Fibroblast of skin of right quadriceps (primary cell): Measurements from ENCODE around the gene EGFR.

ENCODE experiments used
- DNase-seq: peaks from one replicate; pipeline ENCODE4 v3.0.0-alpha.2; 2013

Gene EGFR

DNA sequence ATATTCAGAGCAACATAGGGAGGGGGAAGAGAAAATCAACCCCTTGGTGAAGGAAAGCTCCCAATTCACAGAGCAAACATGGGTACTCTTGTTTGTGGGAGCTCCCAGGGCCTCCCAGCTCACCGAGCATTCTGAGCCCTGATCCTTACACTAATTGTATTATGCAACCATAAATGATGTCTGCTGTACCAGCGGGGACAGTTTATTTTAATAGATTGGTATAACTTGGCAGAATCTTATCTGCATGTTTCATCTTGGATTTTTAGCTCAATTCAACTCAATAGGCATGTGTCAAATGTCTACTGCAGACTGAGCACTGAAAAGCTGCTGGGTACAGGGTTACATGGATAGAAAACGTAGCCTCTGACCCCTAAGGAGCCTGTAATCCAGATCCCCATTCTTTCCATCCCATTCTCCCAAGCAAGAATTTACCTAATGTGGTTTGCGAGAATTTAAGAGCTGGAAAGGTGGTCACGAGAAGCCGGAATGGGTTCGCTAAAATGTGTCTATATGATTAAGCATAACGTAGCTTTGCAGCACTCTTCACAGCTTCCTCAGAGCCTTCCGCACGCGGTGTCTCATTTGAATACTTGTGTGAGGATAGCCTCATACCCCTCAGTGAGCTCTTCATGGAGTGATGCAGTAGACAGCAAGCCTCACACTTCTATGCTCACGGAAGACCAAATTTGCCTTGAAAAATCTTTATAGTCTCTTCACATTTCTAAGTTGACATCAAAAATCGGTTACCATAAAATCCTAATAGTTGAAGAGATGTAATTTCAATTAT lies 18.3 kb downstream of the EGFR start:
- DNase-seq, result no peak

DNA sequence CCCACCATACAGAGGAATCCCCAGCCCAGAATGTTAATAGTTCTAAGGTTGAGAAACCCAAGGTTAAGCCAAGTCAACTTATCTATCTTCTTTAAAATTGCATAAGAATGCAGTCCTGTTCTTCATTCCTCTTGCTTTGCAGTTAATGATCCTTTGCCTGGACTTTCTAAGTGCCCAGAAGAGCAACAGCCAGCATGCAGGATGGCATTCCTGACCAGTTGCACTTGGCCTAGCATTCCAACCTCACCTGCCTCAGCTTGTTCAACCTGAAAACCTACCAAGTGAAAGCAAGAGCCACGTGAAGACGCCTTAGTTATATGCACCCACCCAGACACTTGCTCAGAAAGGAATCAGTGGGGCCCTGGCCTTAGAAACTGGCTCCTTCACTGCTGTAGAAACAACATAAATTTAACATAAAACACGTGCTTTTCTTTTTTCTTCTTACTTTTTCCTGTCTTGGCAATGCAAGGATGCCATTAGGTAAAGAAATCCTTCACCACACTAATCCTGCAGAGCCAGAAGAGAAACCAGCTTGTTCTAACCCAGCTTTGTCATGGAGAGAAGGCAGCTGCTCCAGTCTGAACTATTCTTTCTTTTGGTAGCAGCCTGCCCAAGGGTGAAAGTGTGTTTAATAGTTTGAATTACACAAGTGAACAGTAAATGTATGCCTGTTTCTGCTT lies 25.0 kb downstream of the EGFR start:
- no peak for DNase-seq

DNA sequence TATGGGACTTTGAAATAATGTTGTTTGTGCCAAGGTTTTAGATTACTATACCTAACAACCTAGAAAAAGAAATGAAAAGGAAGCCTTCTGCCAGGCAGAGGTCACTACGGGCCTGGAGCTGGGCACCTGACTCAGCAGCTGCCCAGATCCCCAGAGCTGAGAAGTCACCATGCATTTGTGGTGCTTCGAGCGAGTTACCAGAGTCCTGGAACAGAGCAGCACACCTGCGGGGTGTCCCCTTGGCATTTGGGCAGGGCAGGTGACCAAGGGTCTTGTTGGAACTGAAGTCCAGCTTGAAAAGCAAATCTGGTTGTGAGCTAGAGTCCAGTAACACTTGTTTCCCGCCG lies 25.5 kb downstream of the EGFR start:
- DNase-seq, result no peak

DNA sequence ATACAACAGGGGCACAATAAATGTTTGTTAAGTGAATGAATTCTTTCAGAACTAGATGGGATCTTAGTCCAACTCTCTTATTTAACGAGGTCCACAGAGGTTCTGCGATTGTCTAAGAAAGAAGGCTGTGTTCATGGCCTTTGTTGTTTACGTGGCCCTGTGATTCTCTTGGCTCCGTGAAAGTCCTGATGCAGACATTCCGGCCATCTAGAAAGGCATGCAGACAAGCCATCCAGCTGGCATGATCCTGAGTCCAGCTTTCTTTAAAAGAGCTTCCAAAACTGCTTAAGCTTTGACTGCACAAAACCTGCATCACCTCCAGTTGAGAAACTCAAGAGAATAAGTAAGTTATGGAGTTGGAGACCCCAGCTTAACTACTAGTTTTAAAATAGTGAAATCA lies 26.0 kb downstream of the EGFR start:
- no peak for DNase-seq

DNA sequence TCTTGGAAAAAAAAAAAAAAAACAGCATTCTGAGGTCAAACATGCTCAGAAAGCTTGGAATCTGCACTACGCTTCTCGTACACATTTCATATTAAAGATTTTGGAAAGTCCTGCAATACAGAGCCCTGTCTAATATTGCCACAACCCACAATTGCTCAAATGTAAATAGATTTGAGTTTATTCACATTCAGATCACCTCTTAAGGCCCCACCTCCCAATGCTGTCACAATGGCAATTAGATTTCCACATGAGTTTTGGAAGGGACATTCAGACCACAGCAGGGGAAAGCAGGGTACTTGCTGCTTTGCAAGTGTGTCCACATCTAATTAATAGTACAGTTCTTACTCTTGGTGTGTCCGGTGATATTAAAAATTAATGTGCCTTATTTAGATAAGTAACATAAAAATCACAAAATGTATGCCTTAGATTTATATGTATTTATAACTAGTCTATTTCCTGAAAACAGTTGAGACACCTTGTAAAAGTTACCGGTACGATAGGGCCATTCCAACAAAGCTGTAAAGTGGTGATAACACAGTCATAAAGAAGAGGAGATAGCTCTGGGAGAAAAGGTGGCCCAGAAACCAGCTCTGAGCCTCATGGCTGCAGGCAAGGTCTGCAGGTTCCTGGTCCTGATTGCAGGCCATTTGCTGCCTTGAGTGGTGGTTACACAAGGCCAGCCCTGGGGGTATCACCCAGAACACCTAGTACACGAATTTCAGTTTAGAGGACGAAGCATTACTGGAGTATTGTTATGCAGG lies 27.9 kb downstream of the EGFR start:
- no peak for DNase-seq

DNA sequence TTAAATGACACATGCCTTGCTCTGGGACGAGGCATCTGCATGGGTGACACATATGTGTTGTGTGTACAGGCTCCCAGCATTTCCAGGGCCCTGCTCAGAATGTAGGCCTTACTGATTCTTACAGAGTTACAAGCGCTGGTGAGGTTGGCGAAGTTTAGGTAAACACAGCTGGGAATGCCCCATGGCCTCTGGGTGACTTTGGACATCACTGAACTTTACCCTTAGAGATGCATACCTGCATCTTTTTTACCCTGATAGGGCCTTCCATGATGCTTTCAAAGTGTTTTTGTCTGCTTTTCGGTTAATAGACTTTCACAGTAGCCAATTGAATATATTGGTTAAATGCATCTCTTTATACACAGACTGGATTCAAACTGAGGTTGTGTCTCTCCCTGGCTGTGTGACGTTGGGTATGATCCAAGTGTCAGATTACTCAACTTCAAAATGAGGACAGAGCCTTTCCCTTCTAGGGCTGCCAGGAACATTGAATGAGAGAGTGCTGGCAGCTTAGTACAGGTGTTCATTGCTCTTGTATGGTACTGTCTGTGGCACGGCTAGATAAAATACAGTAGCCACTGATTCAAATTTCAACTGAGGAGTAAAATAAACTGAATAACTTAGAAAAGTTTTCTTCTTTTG lies 29.5 kb downstream of the EGFR start:
- DNase-seq, result no peak

DNA sequence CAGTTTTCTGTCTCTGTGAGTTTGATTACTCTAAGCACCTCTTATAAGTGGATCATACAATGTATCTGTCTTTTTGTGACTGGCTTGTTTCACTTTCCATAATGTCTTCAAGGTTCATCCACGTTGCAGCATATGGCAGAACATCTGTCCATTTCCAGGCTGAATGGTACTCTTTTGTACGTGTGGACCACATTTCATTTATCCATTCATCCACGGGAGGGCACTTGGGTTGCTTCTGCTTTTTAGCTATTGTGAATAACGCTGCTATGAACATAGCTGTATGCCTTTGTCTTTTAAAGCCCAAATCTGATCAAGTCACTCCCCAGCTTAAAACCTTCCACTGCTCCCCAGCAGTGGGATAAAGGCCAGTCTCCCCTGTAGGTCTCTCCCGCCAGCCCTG lies 31.5 kb downstream of the EGFR start:
- DNase-seq, result peak; percentile 62

DNA sequence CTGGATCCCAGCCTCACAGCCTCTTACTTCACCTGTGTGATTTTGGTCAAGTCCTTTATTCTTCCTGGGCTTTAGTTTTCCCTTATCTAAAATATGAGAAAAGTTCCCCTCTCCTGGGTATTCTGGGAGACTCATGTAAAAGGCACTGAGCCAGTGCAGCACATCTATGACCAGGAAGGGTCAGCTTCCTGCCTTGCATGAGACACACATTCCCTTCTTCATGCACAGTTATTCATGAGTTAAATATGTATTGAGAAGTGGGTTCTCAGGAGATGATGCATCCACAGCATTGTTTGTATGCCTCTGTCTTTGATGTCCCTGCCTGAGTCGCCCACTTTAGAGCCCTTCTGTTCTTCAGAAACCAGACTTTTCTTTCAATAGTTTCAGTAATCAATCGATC lies 33.3 kb downstream of the EGFR start:
- DNase-seq, result peak; percentile 89

DNA sequence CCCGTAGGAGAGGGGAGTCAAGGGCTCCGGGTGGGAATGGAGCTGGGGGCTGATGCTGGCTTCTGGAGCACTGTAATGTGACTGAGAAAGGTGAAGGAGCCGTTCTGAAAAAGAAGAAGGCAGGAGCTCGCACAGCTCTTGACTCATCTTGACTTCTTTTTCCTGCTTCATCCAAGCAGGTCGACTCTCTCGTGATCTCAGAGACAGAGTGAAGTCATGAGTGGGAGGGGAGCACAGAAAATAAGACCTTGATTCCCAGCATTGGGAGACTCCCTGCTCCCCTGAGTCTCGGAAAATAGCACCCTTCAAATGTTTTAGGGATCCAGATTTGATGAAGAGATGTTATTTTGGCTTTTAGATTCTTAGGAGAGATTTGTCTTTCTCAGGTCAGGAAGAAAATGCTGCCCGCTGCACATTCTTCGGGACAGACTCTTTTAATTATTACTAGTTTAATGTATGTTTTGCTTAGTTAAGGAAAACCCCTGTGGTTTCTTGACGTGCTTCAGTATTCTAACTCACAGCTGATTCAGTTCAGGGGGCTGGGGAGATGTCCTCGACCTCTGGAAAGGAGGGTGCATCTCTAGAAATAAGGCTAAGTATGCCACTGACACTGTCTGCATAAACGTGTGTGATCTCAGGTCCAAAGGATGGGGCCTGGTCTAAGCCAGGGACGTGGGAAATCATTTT lies 34.1 kb downstream of the EGFR start:
- peak; percentile 81 for DNase-seq

DNA sequence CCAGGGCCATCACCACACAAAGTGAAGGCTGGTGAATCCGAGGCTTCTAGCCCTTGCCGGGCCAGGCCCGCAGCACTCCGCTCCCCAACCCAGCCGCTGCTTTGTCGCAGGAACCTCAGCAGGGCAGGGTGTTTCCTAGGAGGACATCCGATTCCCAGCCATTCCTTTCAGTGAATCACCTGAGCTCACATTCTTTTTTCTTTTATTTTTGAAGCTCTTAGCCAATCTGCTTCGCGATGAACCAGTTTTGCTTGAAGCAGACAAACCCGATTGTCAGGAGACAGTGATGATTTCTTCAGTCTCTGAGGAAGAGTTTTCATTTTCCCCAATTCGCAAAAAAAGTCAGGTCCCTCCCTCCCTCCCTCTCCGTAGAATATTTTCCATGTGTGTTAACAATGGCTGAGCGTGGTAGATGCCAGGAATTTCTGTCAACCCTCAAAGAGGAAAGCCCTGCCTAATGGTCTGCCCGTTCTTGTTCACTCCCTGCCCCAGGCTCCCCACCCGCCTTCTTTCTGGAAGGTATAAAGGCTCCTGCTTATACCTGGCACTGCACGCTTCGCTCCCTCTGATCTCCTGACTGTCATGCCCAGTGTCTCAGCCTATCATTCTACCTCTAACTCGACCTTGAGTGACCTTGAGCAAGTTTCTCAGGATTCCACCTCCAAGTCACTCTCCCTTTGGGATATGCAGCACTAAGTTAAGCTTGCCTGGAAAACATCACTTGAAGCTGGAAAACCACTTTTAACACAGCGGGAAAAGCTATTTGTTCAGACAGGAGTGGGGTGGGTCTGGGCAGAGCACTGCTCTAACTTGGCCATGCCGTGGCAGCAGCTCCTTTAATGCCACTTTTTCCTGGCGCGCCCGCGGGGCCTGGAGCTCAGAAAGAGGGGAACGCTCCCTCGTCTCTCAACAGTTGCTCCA lies 35.1 kb downstream of the EGFR start:
- DNase-seq, result peak; percentile 47

DNA sequence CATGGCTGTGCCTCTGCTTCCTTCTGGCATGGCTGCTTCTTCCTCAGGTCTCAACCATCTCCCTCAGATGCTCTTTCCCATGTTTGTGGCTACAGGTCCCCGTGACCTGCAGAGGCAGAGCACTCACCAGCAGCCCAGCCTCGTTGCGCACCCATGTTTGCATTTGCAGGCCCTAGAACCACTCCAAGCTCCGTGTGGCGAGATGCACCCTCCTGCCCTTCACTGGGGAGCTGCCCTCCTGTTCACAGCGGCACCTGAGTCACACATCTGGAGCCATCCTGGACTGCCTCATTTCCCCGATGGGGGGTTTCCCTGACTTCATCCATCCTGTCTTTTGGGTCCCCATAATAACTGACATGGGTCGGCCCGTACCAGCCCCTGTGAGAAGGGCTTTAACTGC lies 35.9 kb downstream of the EGFR start:
- DNase-seq, result no peak

DNA sequence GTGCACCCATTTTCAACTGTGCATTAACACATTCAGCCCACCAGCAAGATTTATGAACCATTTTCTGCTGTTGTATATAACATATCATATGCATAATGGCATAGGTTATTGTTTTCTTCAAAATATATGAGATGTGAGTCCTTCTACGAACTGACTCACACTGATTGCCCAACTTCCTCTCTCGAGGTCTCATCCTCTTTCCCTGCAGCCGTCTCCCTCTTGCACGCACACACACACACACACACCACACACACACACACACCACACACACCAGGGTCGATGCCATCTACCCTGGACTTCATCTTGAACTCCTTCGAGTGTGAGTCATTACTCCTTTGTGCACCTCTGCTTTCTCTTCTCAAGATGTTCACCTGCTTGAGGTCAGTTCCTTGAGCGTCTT lies 36.7 kb downstream of the EGFR start:
- DNase-seq, result peak; percentile 80

DNA sequence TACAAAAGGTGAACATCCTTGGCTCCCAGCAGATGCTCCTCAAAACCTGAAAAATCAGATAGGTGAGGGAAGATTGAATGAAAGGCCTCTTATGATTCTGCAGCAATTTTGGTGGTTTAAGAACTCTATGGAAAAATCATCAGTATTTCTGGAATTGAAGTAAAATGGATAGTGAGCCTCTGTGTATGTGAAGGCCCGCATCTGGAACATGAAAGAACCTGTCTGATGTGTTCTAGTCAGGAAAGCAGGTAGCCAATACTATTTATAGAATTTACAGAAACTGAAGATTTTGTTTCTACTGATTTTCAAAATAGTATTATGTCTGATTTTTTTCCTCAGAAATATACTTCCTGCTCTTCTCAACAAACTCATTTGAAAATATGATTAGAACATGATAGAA lies 37.3 kb downstream of the EGFR start:
- no peak for DNase-seq

DNA sequence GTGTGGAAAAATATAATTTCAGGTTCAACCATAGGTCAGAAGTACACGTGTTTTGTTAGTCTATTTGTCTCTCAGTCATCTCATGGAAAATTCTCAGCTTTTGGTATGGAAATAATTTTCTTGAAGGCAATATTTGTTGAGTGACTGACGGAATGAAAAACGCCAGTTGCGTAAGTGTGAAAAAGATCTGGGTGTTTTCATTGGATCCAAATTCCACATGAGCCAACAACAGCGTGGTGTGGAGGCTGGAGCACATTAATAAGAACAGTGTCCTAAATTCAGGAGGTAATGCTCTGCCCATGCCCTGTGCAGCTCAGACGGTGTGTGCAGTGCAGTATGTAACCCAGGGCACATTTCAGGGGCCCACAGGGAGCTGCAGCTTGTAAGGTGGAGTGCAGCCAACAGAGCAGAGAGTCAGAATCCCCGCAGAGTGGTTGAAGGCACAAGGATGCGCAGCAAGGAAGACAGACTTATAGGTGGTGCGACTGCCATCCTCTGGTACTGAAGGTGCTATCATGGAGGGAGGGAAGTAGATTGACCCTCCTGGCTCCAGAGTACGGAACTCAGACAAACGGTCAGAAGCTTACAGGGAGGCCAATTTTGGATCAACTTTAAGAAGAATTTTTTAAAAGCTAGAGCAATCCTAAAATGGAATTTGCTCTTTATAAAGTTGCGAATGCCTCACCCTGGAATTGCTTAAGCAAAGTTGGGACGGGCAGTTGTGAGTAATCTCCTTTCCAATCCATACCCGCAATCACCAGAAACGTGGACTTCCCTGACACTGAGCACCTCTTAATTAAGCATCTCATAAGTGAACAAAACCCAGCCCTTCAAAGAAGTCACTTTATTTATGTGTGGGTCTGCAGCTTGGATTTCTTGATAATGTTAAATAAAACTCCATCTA lies 38.0 kb downstream of the EGFR start:
- DNase-seq, result peak; percentile 79

DNA sequence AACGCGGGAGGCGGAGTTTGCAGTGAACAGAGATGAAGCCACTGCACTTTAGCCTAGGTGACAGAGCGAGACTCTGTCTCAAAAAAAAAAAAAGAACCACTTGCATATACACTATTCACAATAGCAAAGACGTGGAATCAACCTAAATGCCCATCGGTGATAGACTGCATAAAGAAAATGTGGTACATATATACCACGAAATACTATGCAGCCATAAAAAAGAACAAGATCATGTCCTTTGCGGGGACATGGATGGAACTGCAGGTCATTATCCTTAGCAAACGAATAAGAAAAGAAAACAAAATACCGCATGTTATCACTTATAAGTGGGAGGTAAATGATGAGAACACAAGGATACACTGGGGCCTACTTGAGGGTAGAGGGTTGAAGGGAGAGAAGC lies 39.5 kb downstream of the EGFR start:
- DNase-seq, result no peak

DNA sequence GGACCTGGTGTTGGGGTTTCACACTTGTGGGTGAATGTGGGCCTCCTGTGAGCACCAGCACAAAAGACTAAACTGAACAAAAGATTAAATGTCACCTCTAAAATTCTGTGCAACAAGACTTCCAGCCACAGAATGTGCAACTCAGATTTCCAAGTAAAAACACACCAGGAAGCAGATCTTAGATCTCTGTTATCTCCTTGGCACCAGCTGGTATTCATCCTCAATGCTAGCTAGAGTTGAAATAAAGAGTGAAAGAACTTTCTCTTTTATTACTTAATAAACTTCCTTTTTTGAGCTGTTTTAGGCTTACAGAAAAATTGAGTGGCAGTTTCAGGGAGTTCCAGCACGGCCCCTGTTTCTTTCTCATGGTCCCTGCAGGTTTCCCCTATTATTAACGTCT lies 40.2 kb downstream of the EGFR start:
- no peak for DNase-seq

DNA sequence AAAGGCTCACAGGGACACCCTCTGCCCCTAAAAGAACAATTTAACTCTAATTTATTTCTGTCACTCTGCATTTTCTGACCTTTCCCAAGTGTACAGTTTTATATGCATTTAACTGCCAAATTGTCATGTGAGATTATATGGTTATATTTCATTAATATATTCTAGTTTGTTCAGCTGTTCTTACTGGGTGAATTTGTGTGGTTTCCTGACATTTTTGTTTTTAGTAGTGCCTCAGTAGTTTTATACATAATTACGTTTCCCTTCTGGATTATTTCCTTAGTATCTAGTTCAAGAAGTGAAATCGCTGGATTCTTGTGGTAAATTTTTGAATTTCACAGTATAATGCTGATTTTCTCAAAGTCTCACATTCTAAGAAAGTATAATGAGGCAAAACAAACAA lies 41.3 kb downstream of the EGFR start:
- DNase-seq, result no peak

DNA sequence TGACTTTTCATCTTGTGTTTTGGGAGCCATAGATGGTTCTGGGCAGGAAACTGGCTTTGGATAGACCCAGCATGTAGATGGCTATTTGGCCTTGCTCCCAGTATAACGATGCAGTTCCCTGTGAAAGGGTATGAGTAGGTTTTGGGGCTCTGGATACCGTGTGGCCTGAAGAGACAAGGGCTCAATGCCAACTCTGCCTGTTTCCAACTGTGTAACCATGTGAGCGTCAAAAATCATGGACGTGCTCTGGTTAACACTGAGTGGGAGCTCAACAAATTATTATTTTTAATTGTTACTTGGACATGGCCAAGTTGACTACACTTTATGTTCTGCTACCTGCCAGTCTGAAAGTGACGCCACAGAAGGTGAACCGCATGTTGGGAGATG lies 41.8 kb downstream of the EGFR start:
- DNase-seq, result no peak

DNA sequence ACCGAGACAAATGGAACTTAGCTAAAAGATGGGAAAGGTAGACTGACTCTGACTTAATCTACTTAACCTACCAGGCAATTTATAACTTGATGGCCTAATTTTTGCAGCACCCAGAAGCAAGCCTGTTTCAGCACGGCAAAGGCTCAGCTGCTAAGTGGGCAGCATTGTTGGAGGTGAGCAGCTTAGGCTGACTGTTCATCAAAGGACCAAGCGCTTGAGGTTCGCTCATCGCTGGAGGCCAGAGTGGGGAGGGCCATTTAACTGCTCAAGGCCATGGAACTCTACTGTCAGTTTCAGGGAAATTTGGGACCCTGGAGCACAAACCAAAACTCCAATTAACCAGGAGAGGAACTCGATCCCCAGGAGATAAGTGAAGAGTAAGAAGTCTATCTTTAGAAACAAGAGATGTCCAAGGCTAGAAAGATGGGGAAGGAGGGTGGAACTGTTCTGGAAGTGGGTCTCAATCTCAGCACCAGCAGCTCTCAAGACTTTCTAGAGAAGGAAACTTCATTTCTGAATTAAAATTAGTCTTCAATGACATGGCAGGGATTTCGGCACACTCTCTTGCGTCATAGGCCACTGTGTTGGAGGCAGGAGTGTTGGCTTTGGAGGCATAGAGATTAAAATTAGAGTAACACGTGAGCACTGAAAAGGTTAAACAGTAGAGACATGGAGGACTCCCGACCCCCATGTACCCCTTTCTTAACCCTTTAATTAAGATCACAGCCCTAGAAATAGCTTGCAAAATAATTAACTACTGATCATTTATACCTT lies 43.1 kb downstream of the EGFR start:
- DNase-seq, result no peak

DNA sequence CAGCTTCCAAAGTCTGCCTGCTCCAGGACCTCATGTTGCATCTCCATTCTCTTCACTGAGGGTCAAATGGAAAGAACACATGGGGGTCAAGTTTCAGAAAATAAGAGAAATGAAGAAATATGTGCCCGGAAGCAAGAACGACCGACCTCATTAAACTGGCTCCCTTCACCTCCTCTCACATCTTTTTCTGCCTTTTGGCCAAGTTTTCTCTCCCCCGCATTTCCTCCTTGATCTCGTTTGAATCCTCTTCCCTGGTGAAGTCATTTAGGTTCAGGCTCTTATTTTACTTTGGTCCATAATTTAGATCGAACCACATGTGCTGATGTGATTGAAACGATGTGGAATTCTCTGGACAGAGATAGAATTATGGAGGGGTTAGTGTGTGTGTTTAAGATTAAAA lies 44.2 kb downstream of the EGFR start:
- no peak for DNase-seq
